Dermis lymphatic vessel endothelial cell (primary cell): Measurements from ENCODE around the gene CFAP300. TPM values are rescaled to one million over a fixed set of nuclear protein-coding genes. Genes with fewer than 3 reads are reported as not detected.

Experiments
- total RNA-seq: library from RNA; depleted of rRNA; stranded (reverse); fragments of >200 nt; gene quantifications from 2 replicates; pipeline ENCODE4 v1.2.1, GENCODE V29; 2014

The CFAP300 gene
- total RNA-seq = 0.11 TPM in 1 of 2 replicates, not detected in the other

GRCh38 chr11:102047305-102047924 is at the start of gene CFAP300:
TSS of gene CFAP300 (plus strand) at chr11:102047437. CDS start at chr11:102047471, 34 bp downstream.

GRCh38 chr11:102109896-102110760 is 62.9 kb downstream of the CFAP300 start, which contains the start of gene YAP1:
TSS of gene YAP1 (plus strand) at chr11:102110447. CDS start at chr11:102110849, 402 bp downstream.

Other genes with a start within 250 kb of the CFAP300 start
- gene CEP126, start 132.4 kb upstream of the CFAP300 start, total RNA-seq = 0.43 and 2.1 TPM in 2 replicates
- gene ANGPTL5, start 130.9 kb upstream of the CFAP300 start, total RNA-seq = 0.17 TPM in 1 of 2 replicates, not detected in the other
- 87.6 and 93.5 TPM in 2 replicates for gene YAP1, start 63.0 kb downstream of the CFAP300 start, total RNA-seq